ENCODE results near the gene MYOF.
"Not testable (repeated sequence)": the region's sequence is repeated elsewhere in the genome, so short reads cannot be mapped to it uniquely, and the experiment has no call there.

The MYOF gene

DNA sequence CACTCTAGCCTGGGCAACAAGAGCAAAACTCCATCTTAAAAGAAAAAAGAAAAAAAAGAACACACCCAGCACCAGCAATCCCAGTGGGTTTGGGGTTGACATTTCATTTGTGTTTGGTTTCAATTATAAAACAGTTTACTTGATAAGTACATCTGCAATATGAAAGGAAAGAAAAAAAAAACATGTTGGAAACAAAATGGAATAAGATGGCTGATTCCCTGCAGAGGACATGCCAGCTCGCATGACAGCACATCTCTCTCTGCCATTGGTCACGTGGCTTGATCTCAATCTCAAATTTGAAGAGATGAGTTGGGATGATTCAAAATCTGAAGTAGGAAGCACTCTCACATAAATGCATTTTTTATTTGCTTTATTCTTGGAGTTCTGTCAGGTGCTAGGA, 28.0 kb downstream of the MYOF start:
- no peak for ATAC-seq
- DNase-seq = no peak

DNA sequence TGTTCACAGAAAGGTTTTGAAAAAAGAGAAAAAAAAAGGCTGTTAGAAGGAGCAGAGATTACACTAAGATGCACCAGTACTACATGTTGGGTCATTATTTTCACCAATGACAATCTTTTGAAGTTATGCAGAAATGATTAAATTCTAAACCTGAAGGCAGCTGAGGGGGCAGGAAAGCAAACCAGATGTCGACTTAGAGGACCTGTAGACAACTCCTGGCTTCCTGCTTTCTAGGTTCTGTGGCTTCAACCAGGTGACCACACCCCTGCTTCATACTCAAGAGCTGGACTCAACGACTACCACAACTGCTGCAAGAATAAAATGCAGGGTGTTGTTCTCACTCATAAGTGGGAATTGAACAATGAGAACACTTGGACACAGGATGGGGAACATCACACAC, 30.0 kb downstream of the MYOF start:
- no peak for ATAC-seq
- no peak for DNase-seq

DNA sequence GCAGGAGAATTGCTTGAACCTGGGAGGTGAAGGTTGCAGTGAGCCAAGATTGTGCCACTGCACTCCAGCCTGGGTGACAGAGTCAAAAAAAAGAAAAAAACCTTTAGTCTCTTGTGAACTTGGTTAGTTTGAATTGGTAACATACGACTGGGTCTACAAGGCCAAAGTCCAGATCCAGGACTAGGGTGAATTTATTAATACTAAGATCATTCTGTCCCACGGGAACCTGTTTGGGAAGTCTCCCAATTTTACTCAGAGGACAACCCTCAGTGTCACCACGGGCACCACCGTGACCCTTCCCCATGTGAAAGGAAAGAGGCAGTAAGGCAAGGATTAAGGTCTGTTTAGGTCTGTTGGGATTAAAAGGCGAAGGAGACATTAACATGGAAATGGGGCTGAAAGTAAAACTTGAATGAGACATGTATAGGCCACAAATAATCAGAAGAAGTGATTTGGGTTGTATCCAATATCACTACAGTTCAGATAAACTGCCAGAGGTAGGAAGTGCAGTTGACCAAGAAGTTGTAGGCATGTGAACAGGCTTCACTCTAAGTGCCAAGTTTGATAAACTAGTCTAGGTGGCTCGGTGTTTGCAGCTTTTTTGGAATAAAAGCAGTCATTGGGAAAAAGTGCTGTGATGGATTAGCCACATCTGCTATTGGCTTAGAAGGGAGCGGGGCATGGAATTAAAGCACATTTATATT, 30.7 kb downstream of the MYOF start:
- DNase-seq = no peak
- ATAC-seq = no peak

DNA sequence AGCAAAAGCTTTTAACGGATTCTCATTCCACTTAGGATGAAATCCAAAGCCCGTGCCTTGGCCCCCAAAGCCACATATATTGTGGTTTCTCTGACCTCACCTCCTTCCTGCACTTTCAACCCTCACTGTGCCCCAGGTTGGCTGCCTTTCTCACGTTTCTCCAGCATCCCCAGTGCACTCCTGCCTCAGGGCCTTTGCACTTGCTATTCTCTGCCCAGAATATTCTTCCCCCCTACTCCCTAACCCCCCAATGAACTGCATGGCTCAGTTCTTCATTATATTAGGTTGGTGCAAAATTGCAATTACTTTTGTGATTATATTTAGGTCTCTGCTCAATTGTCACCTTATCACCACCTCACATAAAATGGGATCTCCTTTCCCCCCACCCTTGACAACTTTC, 34.2 kb downstream of the MYOF start:
- DNase-seq = no peak
- ATAC-seq = no peak

DNA sequence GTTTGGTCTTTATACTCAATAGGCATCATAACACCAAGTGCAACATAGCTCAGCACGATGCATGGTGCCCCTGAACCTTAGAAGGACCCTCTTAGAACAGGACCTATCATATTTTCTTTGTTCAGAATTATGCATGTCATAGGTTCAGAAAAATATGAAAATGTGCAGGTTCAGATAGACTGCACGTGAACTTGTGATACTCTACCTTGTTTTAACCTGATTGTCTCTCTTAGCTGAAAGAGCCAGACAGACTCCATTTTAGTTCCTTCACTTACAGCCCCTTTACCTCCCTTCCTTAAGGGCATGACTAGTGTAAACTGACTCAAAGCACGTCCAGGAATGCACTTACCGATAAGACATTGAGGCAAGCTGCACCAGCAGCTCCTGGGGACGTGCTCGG, 35.1 kb downstream of the MYOF start:
- no peak for DNase-seq
- ATAC-seq = no peak

DNA sequence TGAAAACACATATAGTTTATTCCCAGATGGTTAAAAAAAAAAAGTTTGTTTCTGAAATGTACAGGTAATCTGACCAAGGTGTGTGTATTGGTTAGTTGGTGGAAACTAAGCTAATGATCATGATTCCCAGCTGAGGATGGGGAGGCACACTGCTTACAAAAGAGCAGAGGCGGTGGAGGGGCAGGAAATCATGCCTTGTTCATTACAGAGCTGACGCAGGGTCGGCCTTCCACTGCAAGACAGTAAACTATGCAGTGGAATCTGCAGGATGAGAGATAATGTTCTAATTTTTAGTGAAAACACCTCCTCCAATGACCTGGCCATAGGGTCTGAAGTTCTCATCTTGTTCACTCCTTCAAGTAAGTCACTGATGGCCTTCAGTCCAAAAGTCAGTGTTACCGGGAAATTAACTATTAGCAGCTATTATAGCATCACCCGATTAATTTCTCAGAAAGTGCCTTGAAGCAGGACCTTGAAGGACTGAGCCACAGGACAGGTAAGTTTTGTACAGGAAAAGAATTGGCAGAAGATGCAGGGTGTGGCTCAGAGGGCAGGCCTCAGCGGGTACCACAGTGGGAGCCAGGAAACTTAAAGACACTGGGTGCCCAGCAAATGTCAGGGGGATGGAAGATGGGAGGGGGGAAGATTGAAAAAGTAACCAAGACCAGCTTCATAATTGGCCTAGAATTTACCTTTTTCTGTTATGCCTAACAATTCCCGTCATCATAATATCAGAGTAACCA, 36.0 kb downstream of the MYOF start:
- no peak for ATAC-seq
- DNase-seq = no peak

DNA sequence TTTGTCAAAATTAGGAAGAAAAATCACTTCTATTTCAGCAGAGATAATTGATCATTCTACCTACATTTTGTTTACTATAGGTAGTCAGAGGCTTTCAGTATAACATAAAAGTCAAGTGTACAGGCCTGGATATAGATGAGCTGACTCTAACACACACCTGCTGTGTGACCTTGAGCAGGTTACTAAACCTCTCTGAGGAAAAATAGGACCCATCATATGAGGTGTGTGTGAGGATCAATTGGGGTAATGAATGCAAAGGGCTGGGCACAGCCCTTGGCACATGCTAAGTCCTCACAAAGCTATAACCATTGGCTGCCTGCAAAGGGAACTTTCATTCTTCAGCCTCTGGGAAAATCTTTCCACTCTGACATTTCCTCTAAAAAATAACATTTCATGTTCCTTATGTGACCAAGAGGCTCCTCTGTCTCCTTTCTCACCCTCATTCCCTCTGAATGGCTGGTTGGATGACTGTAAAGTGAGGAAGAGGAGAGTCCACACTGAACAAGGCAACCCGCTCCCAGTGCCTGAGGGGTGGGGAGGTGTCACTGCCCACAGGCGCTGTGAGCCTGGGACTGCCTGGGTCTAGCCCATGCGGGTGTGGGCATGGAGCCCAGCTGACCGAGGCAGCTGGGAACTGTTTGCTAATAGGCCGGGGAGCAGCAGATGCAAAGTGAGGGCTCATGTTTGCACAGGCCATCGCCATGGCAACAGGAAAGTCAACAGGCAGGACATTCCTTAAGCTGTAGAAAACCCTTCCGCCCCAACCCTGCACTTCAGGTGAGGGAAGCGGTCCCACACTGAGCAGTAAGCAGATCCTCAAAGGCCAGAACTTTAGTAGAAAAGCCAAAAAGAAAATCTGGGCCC, 36.8 kb downstream of the MYOF start:
- no peak for ATAC-seq
- DNase-seq = no peak

DNA sequence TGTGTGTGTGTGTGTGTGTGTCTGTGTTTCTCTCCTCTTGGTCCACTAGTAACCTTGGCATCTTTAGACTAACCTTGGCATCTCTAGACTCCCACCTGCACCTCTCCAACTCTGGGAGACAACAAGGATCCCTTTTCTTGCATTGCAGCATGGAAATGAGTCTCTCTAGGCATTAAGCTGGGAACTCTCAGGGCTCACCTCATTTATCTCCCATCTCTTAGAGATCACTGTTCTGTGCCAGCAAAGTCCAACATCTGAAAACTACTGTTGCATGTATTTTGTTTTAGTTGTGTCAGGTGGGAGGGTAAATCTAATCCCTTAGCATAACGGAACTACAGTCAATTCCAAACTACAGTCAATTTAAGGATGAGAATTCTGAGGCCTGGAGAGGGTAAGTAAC, 38.7 kb downstream of the MYOF start:
- no peak for ATAC-seq
- no peak for DNase-seq

DNA sequence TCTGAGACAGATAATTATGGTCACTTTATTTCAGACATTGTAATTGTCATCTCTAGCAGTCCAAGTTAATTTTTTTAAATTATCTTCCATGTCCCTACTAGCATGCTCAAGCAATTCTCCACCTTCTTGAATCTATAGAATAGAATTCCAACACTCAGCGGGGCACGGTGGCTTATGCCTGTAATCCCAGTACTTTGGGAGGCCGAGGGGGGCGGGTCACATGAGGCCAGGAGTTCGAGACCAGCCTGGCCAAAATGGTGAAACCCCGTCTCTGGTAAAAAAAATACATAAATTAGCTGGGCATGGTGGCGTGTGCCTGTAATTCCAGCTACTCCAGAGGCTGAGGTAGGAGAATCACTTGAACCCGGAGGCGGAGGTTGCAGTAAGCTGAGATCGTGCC, 39.4 kb downstream of the MYOF start:
- not testable (repeated sequence) for ATAC-seq, DNase-seq

DNA sequence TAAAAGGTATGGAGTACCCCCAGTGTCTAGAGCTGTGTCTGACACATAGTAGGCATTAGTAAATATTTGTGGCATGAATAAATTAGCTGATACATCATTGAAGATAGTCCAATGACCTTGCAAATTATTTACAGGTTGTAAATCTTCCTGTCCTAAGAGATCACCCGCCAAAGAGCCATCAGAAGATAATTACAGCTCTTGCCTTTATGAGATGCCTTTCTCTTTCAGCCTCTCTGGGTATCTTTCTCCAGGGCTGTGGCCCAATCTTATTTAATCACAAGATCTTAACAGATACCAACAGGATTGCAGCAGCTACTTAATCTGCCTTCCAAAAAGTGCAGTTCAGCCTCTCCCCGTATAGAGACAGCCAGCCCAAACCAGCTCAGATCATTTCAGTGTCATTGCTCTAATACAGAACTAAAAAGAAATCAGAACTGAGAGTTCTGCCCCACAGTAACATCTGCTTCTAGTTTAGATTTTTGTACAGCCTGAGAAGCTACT, 41.5 kb downstream of the MYOF start:
- no peak for ATAC-seq
- DNase-seq = no peak

DNA sequence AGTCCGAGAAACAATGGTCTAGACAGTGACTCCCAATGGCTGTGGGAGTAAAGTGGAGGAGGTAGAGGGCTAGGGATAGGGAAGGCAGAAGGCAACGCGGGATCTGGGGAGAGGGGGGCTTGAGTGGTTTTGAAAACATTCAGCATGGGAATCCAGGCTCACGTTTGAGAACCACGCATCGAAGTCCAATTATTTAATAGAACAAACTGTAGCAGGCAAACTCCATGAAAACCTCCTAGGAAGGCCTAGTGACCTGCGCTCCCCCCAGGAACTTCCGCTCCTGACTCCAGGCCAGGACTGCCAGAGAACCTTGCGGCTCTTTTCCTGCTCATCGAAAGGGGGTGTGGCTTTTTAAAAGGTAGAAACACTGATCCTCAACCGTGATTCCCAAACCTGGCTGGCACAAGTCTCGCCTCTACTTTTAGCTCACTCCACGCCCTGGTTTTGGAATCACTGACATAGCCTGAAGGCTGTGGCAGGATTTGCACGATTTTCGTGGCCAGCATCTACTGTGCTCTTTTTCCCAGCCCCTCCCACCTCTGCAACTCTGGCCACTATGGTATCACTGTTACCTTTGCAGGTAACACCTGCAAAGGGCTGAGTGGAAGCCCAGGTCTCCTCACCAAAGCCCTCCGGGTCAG, 43.4 kb downstream of the MYOF start:
- ATAC-seq (no peak), DNase-seq (no peak)

DNA sequence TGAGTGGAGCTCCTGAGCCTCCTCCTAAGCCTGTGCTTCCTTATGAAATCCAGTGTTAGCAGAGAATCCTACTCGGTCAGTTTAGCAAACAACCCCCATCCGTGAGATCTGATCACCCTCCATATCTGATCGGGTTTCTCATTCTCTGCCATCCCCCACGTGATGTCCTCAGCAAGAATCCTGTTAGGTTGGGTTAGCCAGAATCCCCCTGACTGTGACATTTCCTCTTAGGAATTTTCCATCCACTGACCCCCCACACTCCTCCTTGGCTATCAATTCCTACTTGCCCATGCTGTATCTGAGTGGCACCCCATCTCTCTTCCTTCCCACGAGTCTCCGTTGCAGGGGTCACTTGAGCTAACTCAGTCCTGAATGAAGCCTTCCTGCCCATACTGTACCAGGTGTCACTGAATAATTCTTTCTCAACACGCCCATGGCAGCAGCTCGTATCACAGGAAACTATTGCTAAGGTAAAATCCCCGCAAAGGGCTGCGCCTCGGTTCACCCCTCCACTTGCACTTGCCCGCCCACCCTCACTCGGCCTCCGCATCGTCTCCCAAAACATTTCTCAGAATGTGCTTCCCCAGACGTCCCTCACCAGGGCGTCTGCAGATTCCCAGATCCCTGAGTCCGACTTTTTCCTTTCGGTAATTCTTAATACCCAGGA, 44.1 kb downstream of the MYOF start:
- ATAC-seq (no peak), DNase-seq (no peak)

DNA sequence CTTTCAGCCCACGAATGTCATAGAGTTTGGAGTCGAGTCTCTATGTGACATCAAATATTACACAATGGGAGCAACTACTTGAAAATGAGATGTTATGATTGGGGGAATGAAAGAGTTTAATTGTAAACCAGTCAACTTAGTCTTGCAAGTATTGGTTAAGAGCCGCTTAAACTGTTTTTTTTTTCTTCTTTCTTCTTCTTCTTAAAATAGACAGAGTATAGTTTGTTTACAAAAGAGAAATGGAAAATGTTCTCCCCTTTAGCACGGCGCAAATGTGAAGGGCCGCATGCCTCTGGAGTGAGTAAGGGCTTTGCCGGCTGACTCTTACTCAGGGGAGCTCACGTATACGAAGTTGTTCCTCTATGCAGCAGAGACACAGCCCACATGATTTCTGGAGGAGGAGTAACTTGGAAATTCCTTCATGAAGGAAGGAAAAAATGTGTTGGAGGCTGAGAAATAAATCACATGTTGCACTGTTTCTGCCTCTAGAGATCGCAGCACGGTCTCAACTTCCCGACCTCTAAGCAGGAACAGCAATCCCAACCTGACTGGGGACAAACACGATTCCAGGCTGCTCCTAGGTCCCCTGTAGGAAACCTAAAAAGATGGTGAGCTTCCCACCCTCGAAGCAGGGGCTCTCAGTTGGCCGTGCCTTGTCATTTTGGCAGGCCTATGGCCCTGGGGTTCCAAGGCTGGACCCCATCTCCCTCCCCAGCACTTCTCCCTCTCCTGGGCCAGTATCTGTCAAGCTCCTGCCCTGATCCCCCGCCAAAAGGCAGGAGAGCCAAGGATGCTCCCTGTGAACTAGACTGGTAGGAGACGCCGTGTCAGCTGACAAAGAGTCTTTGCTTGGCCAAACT, 44.8 kb downstream of the MYOF start:
- ATAC-seq (no peak), DNase-seq (no peak)

DNA sequence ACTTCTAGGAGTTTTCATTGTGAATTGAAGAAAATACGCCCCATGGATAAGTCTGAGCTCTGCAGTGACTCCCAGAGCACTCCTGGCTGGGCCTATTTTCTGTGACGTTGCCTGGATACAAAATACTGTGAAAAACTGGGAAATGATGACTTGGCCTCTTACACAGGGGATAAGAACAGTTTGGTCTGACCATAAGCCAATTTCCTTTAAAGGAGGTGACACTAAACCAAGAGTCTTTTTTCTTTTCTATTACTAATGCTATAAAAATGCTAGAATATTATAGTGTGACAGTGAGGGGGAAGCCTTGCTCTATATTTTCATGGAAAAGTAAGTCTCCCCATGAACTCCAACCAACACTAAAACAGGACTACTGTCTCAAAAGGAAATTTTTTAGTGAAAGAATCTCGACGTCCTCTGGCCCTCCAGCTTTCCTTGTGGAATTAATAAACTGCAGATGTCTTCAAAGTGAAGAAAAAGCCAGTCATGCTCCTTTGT, 45.5 kb downstream of the MYOF start:
- no peak for ATAC-seq
- DNase-seq = no peak

DNA sequence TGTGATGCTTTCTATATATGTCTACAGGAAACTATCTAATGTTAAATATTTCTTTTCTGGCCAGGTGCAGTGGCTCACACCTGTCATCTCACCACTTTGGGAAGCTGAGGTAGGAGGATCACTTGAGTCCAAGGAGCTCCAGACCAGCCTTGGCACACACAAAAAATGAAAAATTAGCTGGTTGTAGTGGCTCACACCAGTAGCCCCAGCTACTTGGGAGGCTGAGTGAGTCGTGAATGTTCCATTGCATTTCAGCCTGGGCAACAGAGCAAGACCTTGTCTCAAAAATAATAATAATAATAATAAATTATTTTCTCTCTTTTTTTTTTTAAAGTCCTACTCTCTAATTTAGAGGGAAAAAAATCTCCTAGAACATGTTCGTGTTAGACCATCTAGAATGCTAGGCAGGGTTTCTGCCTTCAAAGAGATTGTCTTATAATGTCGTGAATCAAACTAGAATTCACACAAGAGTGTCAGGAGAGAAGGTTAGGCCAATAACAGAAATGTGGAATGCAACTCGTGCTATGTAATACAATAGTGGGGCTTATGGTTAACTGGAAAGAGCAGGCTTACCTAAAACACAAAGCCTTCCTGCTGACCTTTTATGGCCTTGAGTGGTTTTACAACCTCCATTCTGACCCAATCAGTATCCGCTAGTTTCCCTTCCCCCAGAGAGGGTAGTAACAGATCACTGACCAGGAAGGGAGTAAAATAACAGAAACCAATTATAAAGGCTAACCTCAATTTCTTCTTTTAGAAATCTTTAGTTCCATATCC, 46.3 kb downstream of the MYOF start:
- DNase-seq (no peak), ATAC-seq (no peak)

DNA sequence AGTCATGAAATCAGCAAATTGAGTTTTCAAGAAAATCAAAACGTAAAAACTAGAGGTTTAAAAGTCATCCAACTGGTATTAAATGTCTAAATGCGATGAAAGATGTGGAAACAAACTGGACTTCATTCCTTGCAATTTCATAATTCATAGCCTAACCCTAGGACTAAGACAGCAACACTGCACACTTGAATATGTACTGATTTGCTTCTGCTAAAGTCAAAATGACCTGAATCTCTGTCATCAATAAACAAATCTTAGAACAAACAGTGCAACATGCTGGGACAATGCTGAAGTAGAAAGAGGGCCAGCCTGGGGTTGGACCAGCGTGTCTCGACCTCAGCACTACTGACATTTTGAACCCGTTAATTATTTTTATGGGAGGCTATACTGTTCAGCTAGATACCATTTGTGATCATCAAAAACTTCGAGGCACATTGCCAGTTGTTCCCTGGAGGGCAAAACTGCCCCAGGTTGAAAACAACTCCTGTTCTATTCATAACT, 47.1 kb downstream of the MYOF start:
- no peak for DNase-seq
- ATAC-seq = no peak

DNA sequence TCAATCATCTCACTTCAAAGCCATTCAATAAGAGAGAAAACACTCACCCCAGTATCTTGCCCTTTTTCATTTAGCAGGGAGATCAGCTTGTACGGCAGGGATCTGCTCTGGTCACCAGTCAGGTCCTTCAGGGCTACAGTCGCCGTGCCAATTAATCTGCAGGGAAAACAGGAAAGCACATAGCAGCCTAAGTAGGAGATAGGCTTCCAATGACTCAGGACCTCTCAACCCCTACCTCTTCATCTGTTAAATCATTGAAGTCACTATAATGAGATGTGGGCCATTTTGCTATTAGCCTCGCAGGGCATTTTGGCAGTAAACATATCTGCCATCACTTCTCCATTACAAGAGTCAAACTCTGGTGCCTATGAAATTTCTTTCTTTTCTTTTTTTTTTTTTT, 50.8 kb downstream of the MYOF start:
- ATAC-seq (no peak), DNase-seq (no peak)

DNA sequence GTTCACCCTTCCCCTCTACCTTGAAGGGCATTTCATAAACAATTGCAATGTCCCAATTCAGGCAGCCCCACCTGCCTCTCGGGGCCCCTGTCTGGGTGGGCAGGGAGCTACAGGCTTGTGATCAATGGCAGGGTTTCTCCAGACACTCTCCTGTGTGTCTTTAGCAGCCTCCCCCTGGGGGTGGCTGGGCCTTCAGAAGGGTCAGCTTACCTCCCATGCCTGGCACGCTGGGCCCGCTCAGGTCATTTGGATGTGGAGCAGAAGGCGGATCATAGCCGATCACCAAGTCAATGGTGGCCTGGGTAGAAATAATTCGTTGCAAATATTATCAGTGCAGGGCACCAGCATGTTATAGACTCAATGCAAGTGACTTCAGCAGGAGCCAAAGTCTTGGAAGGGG, 56.3 kb downstream of the MYOF start:
- no peak for ATAC-seq
- DNase-seq = no peak

DNA sequence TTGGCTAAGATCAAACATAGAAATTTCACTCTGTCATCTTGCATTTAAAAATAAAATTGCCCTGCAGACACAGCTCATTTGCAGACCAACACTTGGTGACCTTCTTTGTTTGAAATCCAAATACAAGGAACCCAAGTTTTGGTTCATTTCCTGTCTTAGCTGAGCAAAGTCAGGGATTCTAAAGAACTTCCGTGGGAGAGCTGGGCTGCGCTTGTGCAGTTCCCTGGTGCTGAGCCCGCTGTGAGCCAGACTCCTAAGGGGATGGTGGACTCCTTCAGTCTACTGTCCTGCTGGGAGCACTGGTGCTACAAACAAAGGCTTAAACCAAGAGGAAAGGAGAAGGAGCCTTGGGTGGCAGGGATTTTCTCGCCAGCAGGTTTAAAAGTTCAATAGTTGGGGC, 60.0 kb downstream of the MYOF start:
- ATAC-seq (no peak), DNase-seq (no peak)
